Loucy (cell line): ENCODE results near the gene L3HYPDH.

Experiments
- H2AFZ ChIP-seq: fragments of 200-600 bp; sonication (generic); 2 replicates; pipeline ENCODE4 v1.6.0; 2016; ENCODE audit warnings: antibody characterized with exemption, mild to moderate bottlenecking, low read length, moderate library complexity
- H3F3A ChIP-seq: fragments of 200-600 bp; 2 replicates; pipeline ENCODE4 v1.6.0; 2016; ENCODE audit warnings: antibody characterized with exemption, low read depth, mild to moderate bottlenecking
- H3K27me3 ChIP-seq: fragments of 200-600 bp; sonication (generic); 2 replicates; pipeline ENCODE4 v1.6.1; 2014; ENCODE audit warnings: low read length, mild to moderate bottlenecking; ENCODE audit not compliant: insufficient read depth, poor library complexity, severe bottlenecking
- H3K36me3 ChIP-seq: fragments of 200-600 bp; sonication (generic); 2 replicates; pipeline ENCODE4 v1.6.1; 2016; ENCODE audit warnings: low read length; ENCODE audit not compliant: insufficient read depth
- H3K4me1 ChIP-seq: fragments of 200-600 bp; sonication (generic); 2 replicates; pipeline ENCODE4 v1.5.1; 2014; ENCODE audit warnings: low read length, mild to moderate bottlenecking; ENCODE audit not compliant: insufficient read depth, poor library complexity, severe bottlenecking
- H3K4me2 ChIP-seq: fragments of 200-600 bp; sonication (generic); 2 replicates; pipeline ENCODE4 v1.6.0; 2014; ENCODE audit warnings: antibody characterized with exemption, low read length, low read depth, mild to moderate bottlenecking; ENCODE audit not compliant: poor library complexity, severe bottlenecking
- H3K4me3 ChIP-seq: fragments of 200-600 bp; sonication (generic); 2 replicates; pipeline ENCODE4 v1.5.1; 2014; ENCODE audit warnings: low read length, mild to moderate bottlenecking, mixed read lengths; ENCODE audit not compliant: poor library complexity, severe bottlenecking
- H3K79me2 ChIP-seq: fragments of 200-600 bp; sonication (generic); 2 replicates; pipeline ENCODE4 v1.6.1; 2014; ENCODE audit warnings: low read length; ENCODE audit not compliant: insufficient read depth
- H3K9ac ChIP-seq: fragments of 200-600 bp; sonication (generic); 2 replicates; pipeline ENCODE4 v1.6.0; 2014; ENCODE audit warnings: mild to moderate bottlenecking, low read depth, low read length, moderate library complexity; ENCODE audit not compliant: poor library complexity, severe bottlenecking
- H3K9me2 ChIP-seq: fragments of 200-600 bp; sonication (generic); replicated peaks from 2 replicates; pipeline ENCODE4 v1.6.1; 2016; ENCODE audit warnings: low read depth, low read length, mixed read lengths
- H3K9me3 ChIP-seq: fragments of 200-600 bp; sonication (generic); 2 replicates; pipeline ENCODE4 v1.6.1; 2014; ENCODE audit warnings: mild to moderate bottlenecking, antibody characterized with exemption, low read length, low read depth; ENCODE audit not compliant: insufficient read depth
- H4K20me1 ChIP-seq: fragments of 200-600 bp; sonication (generic); 2 replicates; pipeline ENCODE4 v1.6.0; 2014; ENCODE audit warnings: antibody characterized with exemption, low read length, mild to moderate bottlenecking; ENCODE audit not compliant: insufficient read depth, poor library complexity, severe bottlenecking
- CTCF ChIP-seq: fragments of 200-600 bp; sonication (generic); conservative IDR thresholded peaks from 2 replicates; pipeline ENCODE4 v1.5.1; 2014; ENCODE audit warnings: mild to moderate bottlenecking, antibody characterized with exemption, low read length
- EZH2phosphoT487 ChIP-seq: fragments of 200-600 bp; IDR thresholded peaks from 2 replicates; pipeline ENCODE4 v1.6.1; 2018; ENCODE audit warnings: antibody characterized with exemption, mild to moderate bottlenecking, moderate library complexity, borderline replicate concordance

Gene L3HYPDH

DNA sequence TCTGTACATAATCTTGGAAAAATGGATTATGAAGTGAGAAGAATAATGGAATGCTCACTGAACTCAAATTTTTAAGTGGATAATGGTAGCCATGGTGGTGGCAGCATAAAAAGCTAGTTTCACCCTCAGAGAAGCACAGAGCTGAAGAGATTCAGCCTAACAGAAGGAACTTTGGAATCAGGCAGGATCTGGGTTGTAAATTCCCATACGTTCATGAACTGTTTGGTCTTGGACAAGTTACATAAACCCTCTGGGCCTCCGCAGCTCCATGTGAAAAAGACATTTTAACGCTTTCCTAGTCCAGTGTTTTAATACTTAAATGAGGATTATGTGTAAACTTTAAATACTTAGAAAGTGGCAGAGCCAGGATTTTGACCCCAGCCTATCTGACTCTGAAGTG is 26.8 kb upstream of the L3HYPDH start:
- H3K36me3 ChIP-seq: no peaks in the 10 kb centered on the region
- no peaks in the 10 kb centered on the region for H3F3A ChIP-seq
- no peaks in the 10 kb centered on the region for H3K9me2 ChIP-seq
- no peak for TF ChIP-seq EZH2phosphoT487
- TF ChIP-seq CTCF: no peak
- H3K4me3 ChIP-seq: no peak overlapping the region
- H3K9ac ChIP-seq: no peak overlapping the region
- H3K4me1 ChIP-seq: no peaks in the 10 kb centered on the region
- H3K27me3 ChIP-seq: no peaks in the 10 kb centered on the region
- H4K20me1 ChIP-seq: no peaks in the 10 kb centered on the region
- no peaks in the 10 kb centered on the region for H3K79me2 ChIP-seq
- no peaks in the 10 kb centered on the region for H3K9me3 ChIP-seq
- no peak overlapping the region for H3K4me2 ChIP-seq
- no peak overlapping the region for H2AFZ ChIP-seq

DNA sequence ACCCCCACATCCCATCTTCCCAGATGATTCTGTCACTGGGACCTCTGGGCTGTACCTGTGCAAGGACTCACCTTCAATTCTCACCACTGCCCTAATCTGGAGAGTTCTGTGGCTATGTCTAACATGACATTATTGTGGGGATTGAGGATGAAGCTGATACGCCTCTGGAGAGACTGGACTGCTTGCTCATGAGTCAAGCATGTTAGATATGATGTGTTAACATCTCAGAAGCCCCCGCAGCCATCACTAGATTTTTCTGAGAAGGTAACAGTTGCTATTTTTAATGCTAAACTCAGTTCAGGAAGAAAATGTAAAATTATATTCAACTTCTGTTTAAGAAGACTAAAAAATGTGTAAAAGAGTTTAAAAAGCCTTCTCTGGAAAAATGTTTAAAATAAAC is 25.8 kb upstream of the L3HYPDH start:
- TF ChIP-seq CTCF (no peak), EZH2phosphoT487 (no peak)
- Histone ChIP-seq H3F3A (no peaks in the 10 kb centered on the region), H3K36me3 (no peaks in the 10 kb centered on the region), H3K79me2 (no peaks in the 10 kb centered on the region), H3K27me3 (no peaks in the 10 kb centered on the region), H3K9me2 (no peaks in the 10 kb centered on the region), H3K4me1 (peaks cover under 1% of the 10 kb centered on the region), H2AFZ (no peak overlapping the region), H3K4me2 (no peak overlapping the region), H4K20me1 (no peaks in the 10 kb centered on the region), H3K4me3 (no peak overlapping the region), H3K9me3 (no peaks in the 10 kb centered on the region), H3K9ac (no peak overlapping the region)

- no peaks in the 10 kb centered on the region for H3K79me2 ChIP-seq
- no peaks in the 10 kb centered on the region for H4K20me1 ChIP-seq
- no peaks in the 10 kb centered on the region for H3F3A ChIP-seq
- no peak overlapping the region for H3K4me3 ChIP-seq
- H3K4me2 ChIP-seq: no peak overlapping the region
- TF ChIP-seq CTCF: no peak
- TF ChIP-seq EZH2phosphoT487: no peak
- no peaks in the 10 kb centered on the region for H3K27me3 ChIP-seq
- no peaks in the 10 kb centered on the region for H3K9me3 ChIP-seq
- H3K4me1 ChIP-seq: peaks cover 4% of the 10 kb centered on the region
- peaks cover 2% of the 10 kb centered on the region; the same call in 1 of the 2 replicates for H3K36me3 ChIP-seq
- H3K9ac ChIP-seq: no peak overlapping the region
- no peak overlapping the region for H2AFZ ChIP-seq
- H3K9me2 ChIP-seq: no peaks in the 10 kb centered on the region
Observed at GRCh38 chr14:59509101-59509500, 24.9 kb upstream of the L3HYPDH start.
